Measurements from ENCODE around the gene PIK3C2B. TPM values are rescaled to one million over a fixed set of nuclear protein-coding genes. Genes with fewer than 3 reads are reported as not detected.

PIK3C2B gene
- total and polyA plus RNA-seq, 2 of the 8 experiments (the other 6 are each of a cell fraction or from before 2014, with no cell fraction given) = 20.4 to 36.7 TPM

DNA sequence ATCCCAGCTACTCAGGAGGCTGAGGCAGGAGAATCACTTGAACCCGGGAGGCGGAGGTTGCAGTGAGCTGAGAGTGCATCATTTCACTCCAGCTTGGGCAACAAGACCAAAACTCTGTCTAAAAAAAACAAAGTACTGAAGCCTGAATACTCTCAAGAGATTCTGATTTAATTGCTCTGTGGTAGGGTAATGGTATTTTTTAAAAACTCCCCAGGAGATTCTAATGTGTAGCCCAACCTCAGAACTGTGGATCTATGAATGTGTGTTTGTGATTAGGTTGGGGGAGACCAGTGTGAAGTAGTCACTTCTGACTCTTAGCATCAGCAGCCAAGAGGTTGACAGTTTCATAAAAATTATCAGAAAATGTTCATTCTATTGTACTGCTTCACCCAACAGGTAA is 21.9 kb downstream of the PIK3C2B start:
- H3K4me1 ChIP-seq (replicated peaks in 1 of 4; ENCODE audit: control insufficient read depth in 3 of 4, insufficient read depth in 4 of 4, low read length in 3 of 4) = peaks cover 0 to 7% (median 1%) of the 10 kb centered on the region in 4 experiments; a peak in 3 of 7 replicates
- no peak overlapping the region for H2AFZ ChIP-seq (ENCODE audit: low read length)
- H3K23me2 ChIP-seq (ENCODE audit: low read depth, low read length) = no peaks in the 10 kb centered on the region
- no peaks in the 10 kb centered on the region; a peak in 2 of 4 replicates for H3K79me2 ChIP-seq (ENCODE audit: control insufficient read depth in 1 of 2, insufficient read depth in 2 of 2, low read length in 2 of 2)
- H2BK120ac ChIP-seq (replicated peaks; ENCODE audit: low read depth, low read length) = no peak overlapping the region
- no peak overlapping the region for H3K56ac ChIP-seq (replicated peaks; ENCODE audit: insufficient read length, low read depth, low read length)
- no peak overlapping the region for H3K18ac ChIP-seq (ENCODE audit: extremely low read depth, low read length)
- H2BK20ac ChIP-seq (ENCODE audit: low read length) = no peak overlapping the region
- peaks cover 0 to 2% (median under 1%) of the 10 kb centered on the region in 4 experiments; a peak in 3 of 8 replicates for H3K36me3 ChIP-seq (ENCODE audit: control insufficient read depth in 2 of 4, insufficient read depth in 4 of 4, low read length in 3 of 4)
- no peaks in the 10 kb centered on the region for H3K27me3 ChIP-seq (replicated peaks in 1 of 4; ENCODE audit: control insufficient read depth in 3 of 4, extremely low read depth in 1 of 4, insufficient read depth in 3 of 4, low read length in 3 of 4)
- H3K9ac ChIP-seq (replicated peaks in 1 of 4; ENCODE audit: extremely low read depth in 1 of 4, low read depth in 3 of 4, low read length in 3 of 4) = no peak overlapping the region
- DNase-seq (ENCODE audit: low read depth in 1 of 2, low spot score in 2 of 2) (no peak), FAIRE-seq (no peak)
- H4K8ac ChIP-seq (ENCODE audit: extremely low read depth, insufficient read depth, low read length) = no peak overlapping the region
- H4K5ac ChIP-seq (ENCODE audit: insufficient read length, low read depth, low read length) = no peak overlapping the region
- no peak overlapping the region for H4K91ac ChIP-seq (replicated peaks; ENCODE audit: insufficient read length, low read length)
- no peaks in the 10 kb centered on the region for H4K20me1 ChIP-seq (replicated peaks in 1 of 2; ENCODE audit: control insufficient read depth in 1 of 2, insufficient read depth in 2 of 2, low read length in 2 of 2)
- peaks cover 2% of the 10 kb centered on the region for H3K79me1 ChIP-seq (ENCODE audit: low read depth, low read length)
- no peak overlapping the region for H2AK5ac ChIP-seq (ENCODE audit: low read depth, low read length)
- H2BK5ac ChIP-seq (ENCODE audit: low read depth, low read length) = no peak overlapping the region
- H2BK15ac ChIP-seq (ENCODE audit: low read length) = no peak overlapping the region
- no peak overlapping the region for H3K4me2 ChIP-seq (ENCODE audit: insufficient read depth in 1 of 2, low read depth in 2 of 2, low read length in 2 of 2)
- H3K4me3 ChIP-seq (ENCODE audit: extremely low read depth in 1 of 4, insufficient read depth in 2 of 4, low read depth in 3 of 4, low read length in 4 of 4) = no peak overlapping the region
- 100% methylated on average over 2 of the region's 2 CpGs; no CpG with 5 or more reads in 1 of the 2 experiments for WGBS, 2 experiments (ENCODE audit: extremely low coverage in 1 of 2, insufficient coverage in 1 of 2, insufficient read length in 1 of 2, insufficient replicate concordance in 2 of 2, low coverage in 1 of 2, low lambda C conversion rate in 2 of 2, missing lambda C conversion rate in 1 of 2)
- no peak overlapping the region for H3K14ac ChIP-seq (ENCODE audit: insufficient read length)
- CTCF ChIA-PET (ENCODE audit: partially characterized antibody) = interaction anchor here (18.7 to 49.0 kb wide), 2 partner anchors 27 to 28 kb away, joined by 359 to 2124 read pairs; partner anchors contain the start of gene PIK3C2B
- H3K23ac ChIP-seq (ENCODE audit: insufficient read length) = no peak overlapping the region
- H3K4ac ChIP-seq (replicated peaks; ENCODE audit: insufficient read length, low read depth, low read length) = no peak overlapping the region
- no peak overlapping the region for H2BK12ac ChIP-seq (ENCODE audit: low read depth, low read length)
- H3K9me3 ChIP-seq (ENCODE audit: insufficient read depth in 2 of 2, low read depth in 1 of 2, low read length in 1 of 2) = no peaks in the 10 kb centered on the region
- POLR2A ChIA-PET (ENCODE audit: partially characterized antibody) = interaction anchor here (0.6 to 2.0 kb wide), 4 partner anchors 16 to 235 kb away, joined by 3 to 6 read pairs (median 3); no protein-coding TSS in a partner anchor
- H3K27ac ChIP-seq (ENCODE audit: low read depth, low read length) = no peak overlapping the region
- TF ChIP-seq CREB1 (IDR thresholded peaks at IDR 0.05) = no peak
- TF ChIP-seq, protein P1, sequence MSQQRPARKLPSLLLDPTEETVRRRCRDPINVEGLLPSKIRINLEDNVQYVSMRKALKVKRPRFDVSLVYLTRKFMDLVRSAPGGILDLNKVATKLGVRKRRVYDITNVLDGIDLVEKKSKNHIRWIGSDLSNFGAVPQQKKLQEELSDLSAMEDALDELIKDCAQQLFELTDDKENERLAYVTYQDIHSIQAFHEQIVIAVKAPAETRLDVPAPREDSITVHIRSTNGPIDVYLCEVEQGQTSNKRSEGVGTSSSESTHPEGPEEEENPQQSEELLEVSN (IDR thresholded peaks at IDR 0.05) = no peak
- TF ChIP-seq TAF1 (IDR thresholded peaks at IDR 0.05; ENCODE audit: low read depth, low read length) = no peak
- no peak for TF ChIP-seq CHD2 (IDR thresholded peaks at IDR 0.05; ENCODE audit: low read length)
- no peak for TF ChIP-seq KDM1A (IDR thresholded peaks at IDR 0.05; ENCODE audit: borderline replicate concordance, low read length)
- TF ChIP-seq SRF (IDR thresholded peaks at IDR 0.05; ENCODE audit: low read depth, low read length) = no peak
- no peak for TF ChIP-seq KDM5A (IDR thresholded peaks at IDR 0.05; ENCODE audit: low read length)
- TF ChIP-seq EGR1 (IDR thresholded peaks at IDR 0.05; ENCODE audit: borderline replicate concordance, low read depth, low read length) = no peak
- TF ChIP-seq, protein P2, sequence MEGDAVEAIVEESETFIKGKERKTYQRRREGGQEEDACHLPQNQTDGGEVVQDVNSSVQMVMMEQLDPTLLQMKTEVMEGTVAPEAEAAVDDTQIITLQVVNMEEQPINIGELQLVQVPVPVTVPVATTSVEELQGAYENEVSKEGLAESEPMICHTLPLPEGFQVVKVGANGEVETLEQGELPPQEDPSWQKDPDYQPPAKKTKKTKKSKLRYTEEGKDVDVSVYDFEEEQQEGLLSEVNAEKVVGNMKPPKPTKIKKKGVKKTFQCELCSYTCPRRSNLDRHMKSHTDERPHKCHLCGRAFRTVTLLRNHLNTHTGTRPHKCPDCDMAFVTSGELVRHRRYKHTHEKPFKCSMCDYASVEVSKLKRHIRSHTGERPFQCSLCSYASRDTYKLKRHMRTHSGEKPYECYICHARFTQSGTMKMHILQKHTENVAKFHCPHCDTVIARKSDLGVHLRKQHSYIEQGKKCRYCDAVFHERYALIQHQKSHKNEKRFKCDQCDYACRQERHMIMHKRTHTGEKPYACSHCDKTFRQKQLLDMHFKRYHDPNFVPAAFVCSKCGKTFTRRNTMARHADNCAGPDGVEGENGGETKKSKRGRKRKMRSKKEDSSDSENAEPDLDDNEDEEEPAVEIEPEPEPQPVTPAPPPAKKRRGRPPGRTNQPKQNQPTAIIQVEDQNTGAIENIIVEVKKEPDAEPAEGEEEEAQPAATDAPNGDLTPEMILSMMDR (IDR thresholded peaks at IDR 0.05; ENCODE audit: control extremely low read depth in 1 of 3, insufficient read depth in 1 of 3, low read depth in 1 of 3, low read length in 3 of 3) = no peak
- no peak for TF ChIP-seq TEAD4 (IDR thresholded peaks at IDR 0.05; ENCODE audit: low read depth, low read length)
- TF ChIP-seq PHF8 (conservative IDR thresholded peaks at IDR 0.05; ENCODE audit: low read depth, low read length) = no peak
